GM12873 (cell line): ENCODE results near the gene MAN1B1.

ENCODE experiments used
- CTCF ChIP-seq: IDR thresholded peaks from 2 replicates; pipeline ENCODE4 v1.5.1; 2012; ENCODE audit warnings: low read depth, mild to moderate bottlenecking, moderate library complexity, low read length, control low read depth; ENCODE audit not compliant: insufficient read depth; ENCODE audit errors: missing control alignments

MAN1B1 gene

GRCh38 chr9:137105814-137106661, 19.3 kb downstream of the MAN1B1 start:
- TF ChIP-seq CTCF = no peak

GRCh38 chr9:137106662-137107250, 20.0 kb downstream of the MAN1B1 start:
- no peak for TF ChIP-seq CTCF

- no peak for TF ChIP-seq CTCF
Observed at GRCh38 chr9:137107312-137107921, 20.6 kb downstream of the MAN1B1 start.

GRCh38 chr9:137107982-137108381, 21.2 kb downstream of the MAN1B1 start:
- TF ChIP-seq CTCF = no peak

- TF ChIP-seq CTCF = no peak
Observed at GRCh38 chr9:137108608-137109249, 21.9 kb downstream of the MAN1B1 start.

GRCh38 chr9:137109250-137110146, 22.7 kb downstream of the MAN1B1 start:
- TF ChIP-seq CTCF = no peak
